Measurements from ENCODE around the gene ASCL1. TPM values are rescaled to one million over a fixed set of nuclear protein-coding genes. Genes with fewer than 3 reads are reported as not detected.

ASCL1 gene
- total RNA-seq, 1 donor from 2014 or later = not detected

- no peak for DNase-seq (ENCODE audit: low read depth)
- peak; percentile 31 for TF ChIP-seq CTCF (conservative IDR thresholded peaks at IDR 0.05; ENCODE audit: low read depth, low read length)
- H3K4me3 ChIP-seq (ENCODE audit: low read depth, low read length) = no peak overlapping the region
These were observed 7.1 kb upstream of the ASCL1 start for GRCh38 chr12:102950107-102950949.

GRCh38 chr12:102950950-102951619 lies 6.4 kb upstream of the ASCL1 start:
- no peak overlapping the region for H3K4me3 ChIP-seq (ENCODE audit: low read depth, low read length)
- no peak for DNase-seq (ENCODE audit: low read depth)
- TF ChIP-seq CTCF (conservative IDR thresholded peaks at IDR 0.05; ENCODE audit: low read depth, low read length) = no peak

DNA sequence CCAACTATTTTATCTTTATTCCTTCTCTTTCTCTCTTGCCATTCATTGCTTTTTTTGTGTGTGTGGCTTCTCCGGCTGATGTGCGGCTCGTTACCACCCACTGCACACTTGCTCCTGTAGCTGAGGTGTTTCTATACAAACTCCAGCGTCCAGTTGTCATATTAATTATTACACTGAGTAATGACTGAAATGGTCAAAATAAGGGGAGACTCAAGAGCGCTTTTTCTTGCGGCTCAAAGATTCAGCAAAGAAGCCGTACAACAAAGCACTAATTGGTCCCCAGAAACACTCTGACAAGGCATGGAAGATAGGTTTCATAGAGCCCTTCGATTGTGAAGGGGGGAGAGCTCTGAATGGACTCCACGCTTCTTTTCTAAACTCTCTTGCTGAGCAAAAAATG lies 5.6 kb upstream of the ASCL1 start:
- no peak for DNase-seq (ENCODE audit: low read depth)
- TF ChIP-seq CTCF (conservative IDR thresholded peaks at IDR 0.05; ENCODE audit: low read depth, low read length) = no peak
- H3K4me3 ChIP-seq (ENCODE audit: low read depth, low read length) = no peak overlapping the region

GRCh38 chr12:102953221-102953620 lies 4.3 kb upstream of the ASCL1 start:
- no peak for DNase-seq (ENCODE audit: low read depth)
- no peak for TF ChIP-seq CTCF (conservative IDR thresholded peaks at IDR 0.05; ENCODE audit: low read depth, low read length)
- no peak overlapping the region for H3K4me3 ChIP-seq (ENCODE audit: low read depth, low read length)

DNA sequence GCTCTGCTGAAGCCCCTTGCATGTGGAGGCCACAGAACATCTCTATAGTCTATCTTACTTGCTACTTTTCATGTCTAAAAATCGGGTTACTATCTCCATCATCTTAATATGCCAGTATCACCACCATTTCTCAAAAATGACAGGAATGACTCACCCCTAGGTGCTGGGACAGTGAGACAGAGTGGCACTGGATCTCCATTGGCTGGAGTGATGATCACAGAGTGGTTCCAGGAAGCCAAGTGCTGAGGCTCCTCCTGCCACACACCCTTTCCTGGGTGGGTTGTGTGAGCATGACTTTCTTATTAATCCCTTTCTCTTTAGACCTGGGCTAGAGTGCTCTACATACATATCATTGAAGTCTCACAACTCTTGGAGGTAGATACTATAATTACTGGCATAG lies 3.3 kb upstream of the ASCL1 start:
- no peak for DNase-seq (ENCODE audit: low read depth)
- no peak overlapping the region for H3K4me3 ChIP-seq (ENCODE audit: low read depth, low read length)
- no peak for TF ChIP-seq CTCF (conservative IDR thresholded peaks at IDR 0.05; ENCODE audit: low read depth, low read length)

GRCh38 chr12:102955926-102956737 lies 1.3 kb upstream of the ASCL1 start:
- no peak for DNase-seq (ENCODE audit: low read depth)
- H3K4me3 ChIP-seq (ENCODE audit: low read depth, low read length) = no peak overlapping the region
- no peak for TF ChIP-seq CTCF (conservative IDR thresholded peaks at IDR 0.05; ENCODE audit: low read depth, low read length)

Measured in epithelial cell of proximal tubule (primary cell).